Tibial nerve (tissue), 4 donors: Measurements from ENCODE around the gene NR1H3.

Experiments
- CTCF ChIP-seq, 5 experiments: fragments of 200-600 bp in 3 of 5; fragments of 450-650 bp in 2 of 5; sonication (generic) in 3 of 5; IDR thresholded peaks; one replicate each; pipeline ENCODE4 v1.5.1; 2016 to 2019; ENCODE audit warnings: antibody characterized with exemption in 5 of 5, mild to moderate bottlenecking in 3 of 5, moderate library complexity in 2 of 5
- EP300 ChIP-seq, 2 donors: sonication (generic); formaldehyde crosslinking; IDR thresholded peaks; one replicate each; pipeline ENCODE4 v1.6.1; 2017; ENCODE audit warnings: antibody characterized with exemption in 2 of 2, mild to moderate bottlenecking in 1 of 2

- no peak for TF ChIP-seq CTCF (IDR thresholded peaks at IDR 0.05)
- TF ChIP-seq EP300 (IDR thresholded peaks at IDR 0.05), result no peak
Observed at GRCh38 chr11:47268448-47269001, 10.7 kb downstream of the NR1H3 start.
